Bronchial epithelial cell (primary cell): Measurements from ENCODE around the gene E4F1. TPM values are rescaled to one million over a fixed set of nuclear protein-coding genes. Genes with fewer than 3 reads are reported as not detected.

ENCODE experiments used
- DNase-seq: peaks from one replicate; pipeline ENCODE4 v3.0.0-alpha.2; 2010; ENCODE audit warnings: low read depth
- FAIRE-seq: peaks from 2 replicates; lab custom pipeline; 2011; peaks lifted over from hg19 to GRCh38; lab: Jason Lieb, UNC
- H3K27me3 ChIP-seq: 2 replicates; pipeline ENCODE4 v1.5.1; 2011; ENCODE audit warnings: low read length; ENCODE audit not compliant: control insufficient read depth, insufficient read depth
- H3K36me3 ChIP-seq: 2 replicates; pipeline ENCODE4 v1.5.1; 2011; ENCODE audit warnings: low read length; ENCODE audit not compliant: control insufficient read depth, insufficient read depth
- H3K4me3 ChIP-seq: 2 replicates; pipeline ENCODE4 v1.5.1; 2011; ENCODE audit warnings: mild to moderate bottlenecking, low read depth, low read length, control low read depth
- CTCF ChIP-seq: IDR thresholded peaks from 2 replicates; pipeline ENCODE4 v1.5.1; 2011; ENCODE audit warnings: mild to moderate bottlenecking, moderate library complexity, low read length, control low read depth, inconsistent platforms; ENCODE audit not compliant: insufficient read depth, severe bottlenecking
- total RNA-seq: library from RNA; depleted of rRNA; stranded (reverse); fragments of >200 nt; gene quantifications from 2 replicates; pipeline ENCODE4 v1.2.1, GENCODE V29; 2014

Gene E4F1
- total RNA-seq, 1 donor from 2014 or later: 26.6 TPM

GRCh38 chr16:2284001-2284770 is 60.8 kb downstream of the E4F1 start:
- peaks cover 2% of the 10 kb centered on the region for H3K27me3 ChIP-seq
- H3K4me3 ChIP-seq: no peak overlapping the region
- TF ChIP-seq CTCF: no peak
- no peak for FAIRE-seq
- no peaks in the 10 kb centered on the region for H3K36me3 ChIP-seq
- no peak for DNase-seq

GRCh38 chr16:2284797-2285576 is 61.6 kb downstream of the E4F1 start:
- Histone ChIP-seq H3K36me3 (no peaks in the 10 kb centered on the region), H3K27me3 (no peaks in the 10 kb centered on the region), H3K4me3 (no peak overlapping the region)
- no peak for DNase-seq
- TF ChIP-seq CTCF: no peak
- FAIRE-seq: no peak

Other genes starting within 250 kb of the E4F1 start
- gene NOXO1, start 242.1 kb upstream of the E4F1 start, total RNA-seq: 1.6 and 2.0 TPM in 2 replicates
- gene GFER, start 239.4 kb upstream of the E4F1 start, total RNA-seq: 16.1 and 18.4 TPM in 2 replicates
- 2.9 and 5.2 TPM in 2 replicates for gene SYNGR3, start 233.6 kb upstream of the E4F1 start, total RNA-seq
- 26.3 and 31.9 TPM in 2 replicates for gene ZNF598, start 213.8 kb upstream of the E4F1 start, total RNA-seq
- 0.13 TPM in 1 of 2 replicates, not detected in the other for gene NPW, start 203.8 kb upstream of the E4F1 start, total RNA-seq
- gene NHERF2, start 196.7 kb upstream of the E4F1 start, total RNA-seq: 15.8 and 20.1 TPM in 2 replicates
- 18.6 and 44.0 TPM in 2 replicates for gene NTHL1, start 175.8 kb upstream of the E4F1 start, total RNA-seq
- gene TSC2, start 175.6 kb upstream of the E4F1 start, total RNA-seq: 25.0 and 34.7 TPM in 2 replicates
- gene PKD1, start 87.7 kb upstream of the E4F1 start, total RNA-seq: 56.1 and 114 TPM in 2 replicates
- 0.26 and 0.90 TPM in 2 replicates for gene RAB26, start 75.0 kb upstream of the E4F1 start, total RNA-seq
- gene TRAF7, start 67.8 kb upstream of the E4F1 start, total RNA-seq: 47.4 and 50.2 TPM in 2 replicates
- gene CASKIN1, start 27.0 kb upstream of the E4F1 start, total RNA-seq: under 0.01 and 1.8 TPM in 2 replicates
- gene MLST8, start 18.1 kb upstream of the E4F1 start, total RNA-seq: 10.9 and 11.6 TPM in 2 replicates
- gene BRICD5, start 12.7 kb upstream of the E4F1 start, total RNA-seq: 0.53 and 1.2 TPM in 2 replicates
- gene PGP, start 8.8 kb upstream of the E4F1 start, total RNA-seq: 9.1 and 9.5 TPM in 2 replicates
- under 0.01 and 0.64 TPM in 2 replicates for gene DNASE1L2, start 12.9 kb downstream of the E4F1 start, total RNA-seq
- gene ECI1, start 28.0 kb downstream of the E4F1 start, total RNA-seq: 87.8 and 140 TPM in 2 replicates
- gene RNPS1, start 44.5 kb downstream of the E4F1 start, total RNA-seq: 73.5 and 84.7 TPM in 2 replicates
- under 0.01 and 0.51 TPM in 2 replicates for gene ABCA3, start 117.1 kb downstream of the E4F1 start, total RNA-seq
- gene CCNF, start 205.9 kb downstream of the E4F1 start, total RNA-seq: 3.9 and 5.4 TPM in 2 replicates
- gene TEDC2, start 236.5 kb downstream of the E4F1 start, total RNA-seq: 0.53 and 0.64 TPM in 2 replicates
- under 0.01 TPM in 1 of 2 replicates, not detected in the other for gene NTN3, start 247.7 kb downstream of the E4F1 start, total RNA-seq